ENCODE results near the gene KRTAP4-11.
A peak's percentile ranks its signal among the peaks of the same experiment; 100 is the strongest.
"Not testable (repeated sequence)": the region's sequence is repeated elsewhere in the genome, so short reads cannot be mapped to it uniquely, and the experiment has no call there.

KRTAP4-11 gene

DNA sequence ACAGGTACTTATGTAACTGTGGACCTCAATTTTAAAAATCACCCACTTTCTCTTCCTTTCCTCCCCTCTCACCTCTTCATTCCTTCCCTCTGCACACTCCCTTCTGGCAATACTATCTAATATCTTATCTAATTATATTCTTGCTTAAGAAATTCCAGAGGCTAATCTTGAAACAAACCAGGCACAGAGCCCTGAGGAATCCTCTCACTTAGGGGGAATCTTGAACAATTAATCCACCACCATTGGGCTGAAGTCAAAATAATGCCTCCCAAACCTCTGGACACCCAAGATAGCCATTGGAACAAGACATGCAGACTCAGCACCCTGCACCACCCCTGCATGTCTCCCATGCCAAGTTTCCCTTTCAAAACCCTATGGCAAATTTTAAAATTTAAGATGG lies 23.2 kb upstream of the KRTAP4-11 start:
- no peak for DNase-seq
- Mint-ChIP-seq H3K27ac (no peak overlapping the region), H3K4me1 (no peaks in the 10 kb centered on the region), H3K9me3 (peaks cover 61% of the 10 kb centered on the region), H3K36me3 (ENCODE audit: low read depth) (peaks cover 14% of the 10 kb centered on the region), H3K27me3 (ENCODE audit: low read depth, poor library complexity) (peaks cover 8% of the 10 kb centered on the region), H3K4me3 (no peak overlapping the region)
- TF ChIP-seq, protein P1, sequence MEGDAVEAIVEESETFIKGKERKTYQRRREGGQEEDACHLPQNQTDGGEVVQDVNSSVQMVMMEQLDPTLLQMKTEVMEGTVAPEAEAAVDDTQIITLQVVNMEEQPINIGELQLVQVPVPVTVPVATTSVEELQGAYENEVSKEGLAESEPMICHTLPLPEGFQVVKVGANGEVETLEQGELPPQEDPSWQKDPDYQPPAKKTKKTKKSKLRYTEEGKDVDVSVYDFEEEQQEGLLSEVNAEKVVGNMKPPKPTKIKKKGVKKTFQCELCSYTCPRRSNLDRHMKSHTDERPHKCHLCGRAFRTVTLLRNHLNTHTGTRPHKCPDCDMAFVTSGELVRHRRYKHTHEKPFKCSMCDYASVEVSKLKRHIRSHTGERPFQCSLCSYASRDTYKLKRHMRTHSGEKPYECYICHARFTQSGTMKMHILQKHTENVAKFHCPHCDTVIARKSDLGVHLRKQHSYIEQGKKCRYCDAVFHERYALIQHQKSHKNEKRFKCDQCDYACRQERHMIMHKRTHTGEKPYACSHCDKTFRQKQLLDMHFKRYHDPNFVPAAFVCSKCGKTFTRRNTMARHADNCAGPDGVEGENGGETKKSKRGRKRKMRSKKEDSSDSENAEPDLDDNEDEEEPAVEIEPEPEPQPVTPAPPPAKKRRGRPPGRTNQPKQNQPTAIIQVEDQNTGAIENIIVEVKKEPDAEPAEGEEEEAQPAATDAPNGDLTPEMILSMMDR (IDR thresholded peaks at IDR 0.05) = no peak

DNA sequence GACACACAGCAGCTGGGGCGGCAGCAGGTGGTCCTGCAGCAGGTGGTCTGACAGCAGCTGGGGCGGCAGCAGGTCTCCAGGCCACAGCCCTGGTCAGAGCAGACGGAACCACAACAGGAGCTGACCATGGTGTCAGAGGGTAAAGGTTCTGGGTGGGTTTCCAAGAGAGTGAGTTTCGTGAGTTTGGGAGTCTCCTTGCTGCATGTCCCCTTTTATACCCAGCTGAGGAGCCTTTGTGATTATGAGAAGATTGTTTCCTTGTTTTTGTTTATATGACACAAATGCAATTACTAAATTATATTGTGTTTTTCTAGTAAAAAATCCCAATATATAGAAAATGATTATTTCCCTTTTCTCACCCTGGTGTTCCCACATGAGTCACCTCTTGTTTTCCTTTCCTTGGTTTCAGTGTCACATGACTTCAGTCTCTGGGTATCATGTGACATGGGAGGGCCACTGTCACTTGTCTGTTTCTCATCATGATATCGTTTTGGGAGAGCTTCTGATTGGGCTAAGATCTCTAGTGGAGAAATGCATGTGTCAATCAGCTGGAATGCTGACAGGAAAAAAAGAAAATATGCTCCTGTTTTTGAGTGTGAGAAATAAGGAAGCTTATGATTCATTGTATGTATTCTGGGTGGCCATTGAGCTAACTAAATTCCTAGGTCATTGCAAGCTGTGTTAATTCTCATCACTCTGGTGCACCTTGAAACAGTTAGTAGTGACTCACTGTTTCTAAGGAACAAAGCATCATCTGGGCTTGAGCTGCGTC lies 22.4 kb upstream of the KRTAP4-11 start, which contains the start of gene KRTAP4-6:
Gene KRTAP4-6 (minus strand): TSS at position 185 of the 772 bp plus-strand sequence. CDS start 57 bp downstream, at position 128.
- peaks cover 8% of the 10 kb centered on the region for H3K27me3 Mint-ChIP-seq (ENCODE audit: low read depth, poor library complexity)
- no peak for DNase-seq
- H3K4me3 Mint-ChIP-seq = no peak within 1 kb of the TSS
- H3K4me1 Mint-ChIP-seq = no peaks in the 10 kb centered on the region
- peaks cover 14% of the 10 kb centered on the region for H3K36me3 Mint-ChIP-seq (ENCODE audit: low read depth)
- peaks cover 62% of the 10 kb centered on the region for H3K9me3 Mint-ChIP-seq
- TF ChIP-seq, protein P1 (IDR thresholded peaks at IDR 0.05) = no peak
- H3K27ac Mint-ChIP-seq = peak within 1 kb of the TSS; percentile 13

DNA sequence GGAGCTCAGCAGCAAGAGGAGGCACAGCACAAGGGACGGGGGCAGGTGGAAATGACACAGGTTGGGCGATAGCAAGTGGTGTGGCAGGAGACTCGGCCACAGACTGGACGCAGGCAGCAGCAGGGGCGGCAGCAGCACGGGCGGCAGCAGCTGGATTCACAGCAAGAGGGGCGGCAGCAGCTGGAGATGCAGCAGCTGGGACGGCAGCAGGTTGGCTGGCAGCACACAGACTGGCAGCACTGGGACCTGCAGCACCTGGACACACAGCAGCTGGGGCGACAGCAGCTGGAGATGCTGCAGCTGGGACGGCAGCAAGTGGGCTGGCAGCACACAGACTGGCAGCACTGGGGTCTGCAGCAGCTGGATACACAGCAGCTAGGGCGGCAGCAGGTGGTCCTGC lies 21.7 kb upstream of the KRTAP4-11 start:
- H3K9me3 Mint-ChIP-seq = peaks cover 58% of the 10 kb centered on the region
- H3K27ac Mint-ChIP-seq = peak overlapping the region; percentile 13
- H3K4me3 Mint-ChIP-seq = not testable (repeated sequence)

DNA sequence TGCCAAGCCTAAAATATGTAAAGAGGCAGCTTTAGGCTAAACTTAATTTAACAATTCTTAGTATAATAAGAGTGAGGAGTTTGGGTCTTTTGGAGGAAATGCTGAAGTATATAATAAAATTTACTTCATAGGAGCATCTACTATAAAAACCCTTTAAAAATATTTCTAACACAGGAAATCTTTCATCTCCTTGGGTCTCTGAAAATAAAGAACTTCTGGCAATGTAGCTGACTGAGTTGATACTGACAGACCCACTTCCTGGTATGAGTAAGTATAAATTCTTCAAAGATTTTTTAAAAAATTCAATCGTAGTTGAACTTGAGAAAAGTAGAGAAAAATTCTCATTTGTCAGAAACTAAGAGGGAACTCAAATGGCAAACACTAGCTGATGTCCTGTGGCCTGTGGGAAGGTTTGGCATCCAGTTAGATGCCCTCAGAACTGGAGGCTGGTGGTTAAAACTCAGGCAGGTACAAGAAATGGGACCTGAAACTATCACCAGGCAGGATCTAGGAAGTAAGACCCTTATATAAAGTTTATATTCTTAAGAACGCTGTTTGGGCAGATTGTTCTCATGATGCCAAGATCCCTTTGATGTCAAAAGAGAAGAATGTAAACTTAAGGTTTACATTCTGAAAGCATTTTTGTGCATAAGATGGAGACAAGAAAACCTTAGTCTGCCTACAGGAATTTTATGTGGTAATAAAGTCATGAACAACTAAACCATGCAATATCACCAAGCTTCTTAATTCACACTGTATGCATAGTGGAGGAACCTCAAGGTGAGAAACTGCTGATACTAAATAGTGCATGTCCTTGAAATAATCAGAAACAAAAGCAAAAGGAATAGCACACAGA lies 15.9 kb upstream of the KRTAP4-11 start:
- DNase-seq = no peak
- H3K4me3 Mint-ChIP-seq = no peak overlapping the region
- H3K4me1 Mint-ChIP-seq = no peaks in the 10 kb centered on the region
- H3K36me3 Mint-ChIP-seq (ENCODE audit: low read depth) = no peaks in the 10 kb centered on the region
- TF ChIP-seq, protein P1 (IDR thresholded peaks at IDR 0.05) = no peak
- peaks cover 20% of the 10 kb centered on the region for H3K9me3 Mint-ChIP-seq
- peaks cover 14% of the 10 kb centered on the region for H3K27me3 Mint-ChIP-seq (ENCODE audit: low read depth, poor library complexity)
- H3K27ac Mint-ChIP-seq = no peak overlapping the region

More for the DNA sequence above, 21.7 kb upstream of the KRTAP4-11 start:
- H3K27me3 Mint-ChIP-seq (ENCODE audit: low read depth, poor library complexity); DNase-seq; H3K4me1 Mint-ChIP-seq: not testable (repeated sequence)
- peaks cover 14% of the 10 kb centered on the region for H3K36me3 Mint-ChIP-seq (ENCODE audit: low read depth)

DNA sequence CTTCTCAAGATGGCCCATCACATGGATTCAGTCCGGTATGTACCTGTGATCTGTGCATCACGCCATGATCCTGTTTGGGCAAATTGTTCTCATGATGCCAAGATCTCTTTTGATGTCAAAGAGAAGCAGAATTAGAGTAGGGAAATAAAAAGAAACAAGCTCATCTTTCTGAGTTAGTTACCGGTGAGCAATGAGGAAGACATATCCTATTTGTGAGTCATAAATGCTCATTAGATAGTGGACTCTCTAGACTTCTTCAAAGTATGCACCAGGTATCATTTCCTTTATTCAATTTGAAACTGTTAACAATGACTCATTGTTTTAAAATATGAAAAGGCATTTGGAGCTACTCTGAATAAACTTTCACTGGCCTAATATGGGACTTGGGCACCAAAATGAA lies 13.8 kb upstream of the KRTAP4-11 start:
- peaks cover 11% of the 10 kb centered on the region for H3K9me3 Mint-ChIP-seq
- no peaks in the 10 kb centered on the region for H3K36me3 Mint-ChIP-seq (ENCODE audit: low read depth)
- H3K27me3 Mint-ChIP-seq (ENCODE audit: low read depth, poor library complexity) = peaks cover 15% of the 10 kb centered on the region
- H3K4me3 Mint-ChIP-seq = no peak overlapping the region
- no peak for DNase-seq
- H3K4me1 Mint-ChIP-seq = no peaks in the 10 kb centered on the region
- H3K27ac Mint-ChIP-seq = no peak overlapping the region
- TF ChIP-seq, protein P1 (IDR thresholded peaks at IDR 0.05) = no peak

DNA sequence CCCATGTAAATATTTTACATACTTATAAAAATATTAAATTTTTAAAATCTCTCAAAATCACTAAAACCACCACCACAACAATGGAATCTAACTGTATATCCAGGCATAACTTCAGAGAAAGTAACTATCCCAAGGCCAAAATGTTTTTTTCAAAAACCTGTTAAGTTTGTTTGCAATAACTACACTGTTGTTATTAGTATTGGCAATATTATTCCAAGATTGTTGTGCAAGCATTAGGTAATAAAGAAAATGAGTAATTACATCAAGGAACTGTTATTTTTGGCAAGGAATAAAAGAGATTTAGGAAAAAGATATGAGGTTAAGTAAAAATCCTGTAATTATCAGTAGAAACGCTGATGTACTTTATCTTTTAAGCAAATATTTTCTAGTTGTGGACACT lies 9.2 kb upstream of the KRTAP4-11 start:
- Mint-ChIP-seq H3K9me3 (peaks cover 6% of the 10 kb centered on the region), H3K27ac (no peak overlapping the region), H3K4me1 (no peaks in the 10 kb centered on the region), H3K4me3 (no peak overlapping the region), H3K36me3 (ENCODE audit: low read depth) (no peaks in the 10 kb centered on the region), H3K27me3 (ENCODE audit: low read depth, poor library complexity) (peaks cover 20% of the 10 kb centered on the region)
- TF ChIP-seq, protein P1 (IDR thresholded peaks at IDR 0.05) = no peak
- DNase-seq = no peak

Measured in nephron progenitor cell (in vitro differentiated cells).